GM23338 (cell line): ENCODE results near the gene MPV17. TPM values are rescaled to one million over a fixed set of nuclear protein-coding genes. Genes with fewer than 3 reads are reported as not detected.

Experiments used
- ATAC-seq: fragments of 200-7000 bp; cut with Tn5 transposase; 3 replicates; pipeline ENCODE4 v1.9.1; 2020
- DNase-seq: peaks from one replicate; pipeline ENCODE4 v3.0.0-alpha.2; 2015; ENCODE audit warnings: low spot score
- H2AFZ ChIP-seq: fragments of 200-600 bp; sonication (generic); 2 replicates; pipeline ENCODE4 v1.8.0; 2016; ENCODE audit warnings: antibody characterized with exemption, mild to moderate bottlenecking, moderate library complexity
- H3F3A ChIP-seq: fragments of 200-600 bp; sonication (generic); replicated peaks from 2 replicates; pipeline ENCODE4 v1.8.0; 2017; ENCODE audit warnings: antibody characterized with exemption, mixed run types, low read depth
- H3K27ac ChIP-seq: fragments of 200-600 bp; sonication (generic); 2 replicates; pipeline ENCODE4 v1.6.1; 2016; ENCODE audit warnings: low read depth
- H3K27me3 ChIP-seq: fragments of 200-600 bp; sonication (generic); 2 replicates; pipeline ENCODE4 v1.8.0; 2016; ENCODE audit warnings: mild to moderate bottlenecking, mixed run types, moderate library complexity; ENCODE audit not compliant: insufficient read depth
- H3K36me3 ChIP-seq: fragments of 200-600 bp; sonication (generic); 2 replicates; pipeline ENCODE4 v1.8.0; 2016; ENCODE audit warnings: mild to moderate bottlenecking; ENCODE audit not compliant: insufficient read depth
- H3K4me1 ChIP-seq: fragments of 200-600 bp; sonication (generic); 2 replicates; pipeline ENCODE4 v1.8.0; 2016; ENCODE audit warnings: mild to moderate bottlenecking, moderate library complexity; ENCODE audit not compliant: insufficient read depth
- H3K4me2 ChIP-seq: fragments of 200-600 bp; sonication (generic); 2 replicates; pipeline ENCODE4 v1.7.1; 2017; ENCODE audit warnings: mixed run types
- H3K4me3 ChIP-seq: fragments of 200-600 bp; sonication (generic); 2 replicates; pipeline ENCODE4 v1.6.1; 2016; ENCODE audit warnings: mixed run types
- H3K79me2 ChIP-seq: fragments of 200-600 bp; sonication (generic); replicated peaks from 2 replicates; pipeline ENCODE4 v1.8.0; 2017; ENCODE audit warnings: mild to moderate bottlenecking; ENCODE audit not compliant: insufficient read depth
- H3K9me2 ChIP-seq: fragments of 200-600 bp; sonication (generic); 2 replicates; pipeline ENCODE4 v1.8.0; 2017; ENCODE audit not compliant: insufficient read depth
- H4K20me1 ChIP-seq: fragments of 200-600 bp; sonication (generic); replicated peaks from 2 replicates; pipeline ENCODE4 v1.8.0; 2017; ENCODE audit warnings: mild to moderate bottlenecking; ENCODE audit not compliant: insufficient read depth
- H3K27ac Mint-ChIP-seq: 2 replicates; pipeline ENCODE4 v1.8.0; 2020; ENCODE audit warnings: inconsistent platforms, mild to moderate bottlenecking, moderate library complexity, mixed read lengths
- H3K27me3 Mint-ChIP-seq: 3 replicates; pipeline ENCODE4 v1.8.0; 2022; ENCODE audit warnings: low read depth, mild to moderate bottlenecking, moderate library complexity, mixed read lengths, inconsistent platforms; ENCODE audit not compliant: insufficient read depth, poor library complexity
- H3K36me3 Mint-ChIP-seq: 3 replicates; pipeline ENCODE4 v1.8.0; 2021; ENCODE audit warnings: low read depth, mild to moderate bottlenecking, inconsistent platforms, moderate library complexity, mixed read lengths
- H3K4me1 Mint-ChIP-seq: 3 replicates; pipeline ENCODE4 v1.8.0; 2020; ENCODE audit warnings: mild to moderate bottlenecking, inconsistent platforms, mixed read lengths
- H3K4me3 Mint-ChIP-seq: 3 replicates; pipeline ENCODE4 v1.8.0; 2021; ENCODE audit warnings: moderate library complexity, mild to moderate bottlenecking, inconsistent platforms, mixed read lengths
- H3K9me3 Mint-ChIP-seq: 3 replicates; pipeline ENCODE4 v1.8.0; 2020; ENCODE audit warnings: moderate library complexity, mild to moderate bottlenecking, inconsistent platforms, mixed read lengths
- CREB1 ChIP-seq: fragments of 250-450 bp; sonication (Bioruptor Pico); IDR thresholded peaks from 2 replicates; pipeline ENCODE4 v1.5.0; 2020; ENCODE audit warnings: low read depth, mild to moderate bottlenecking, moderate library complexity
- CTCF ChIP-seq, 2 experiments: fragments of 200-600 bp in 1 of 2; sonication (generic) in 1 of 2; conservative IDR thresholded peaks; 2 replicates each; pipeline versions ENCODE4 v1.5.1 to v1.6.1; 2016 to 2017; ENCODE audit warnings: antibody characterized with exemption in 2 of 2, low read depth in 2 of 2, mild to moderate bottlenecking in 2 of 2, moderate library complexity in 1 of 2
- ETS1 ChIP-seq: IDR thresholded peaks from 2 replicates; pipeline ENCODE4 v1.6.1; 2016; ENCODE audit warnings: antibody characterized with exemption
- EZH2 ChIP-seq: fragments of 200-600 bp; sonication (generic); IDR thresholded peaks from one replicate; pipeline ENCODE4 v1.8.0; 2017; ENCODE audit warnings: antibody characterized with exemption, mild to moderate bottlenecking, low read depth; ENCODE audit not compliant: unreplicated experiment
- EZH2phosphoT487 ChIP-seq: fragments of 200-600 bp; sonication (generic); IDR thresholded peaks from one replicate; pipeline ENCODE4 v1.8.1; 2018; ENCODE audit warnings: antibody characterized with exemption; ENCODE audit not compliant: unreplicated experiment
- JUNB ChIP-seq: IDR thresholded peaks from one replicate; pipeline ENCODE4 v1.6.1; 2016; ENCODE audit warnings: antibody characterized with exemption; ENCODE audit not compliant: unreplicated experiment
- NANOG ChIP-seq: IDR thresholded peaks from 2 replicates; pipeline ENCODE4 v1.6.1; 2016; ENCODE audit warnings: antibody characterized with exemption, borderline replicate concordance
- POLR2AphosphoS5 ChIP-seq: IDR thresholded peaks from 2 replicates; pipeline ENCODE4 v1.6.1; 2016; ENCODE audit warnings: antibody characterized with exemption, low read depth
- REST ChIP-seq: IDR thresholded peaks from one replicate; pipeline ENCODE4 v1.6.1; 2018; ENCODE audit warnings: antibody characterized with exemption; ENCODE audit not compliant: unreplicated experiment
- STAT1 ChIP-seq: IDR thresholded peaks from one replicate; pipeline ENCODE4 v1.6.1; 2016; ENCODE audit warnings: antibody characterized with exemption; ENCODE audit not compliant: unreplicated experiment
- ZNF114 ChIP-seq: fragments of 250-450 bp; sonication (Bioruptor Pico); IDR thresholded peaks from 2 replicates; pipeline ENCODE4 v1.5.0; 2020; ENCODE audit warnings: mild to moderate bottlenecking, moderate library complexity
- ZNF331 ChIP-seq: fragments of 250-450 bp; sonication (Bioruptor Pico); IDR thresholded peaks from 2 replicates; pipeline ENCODE4 v1.5.0; 2020; ENCODE audit warnings: low read depth, mild to moderate bottlenecking, moderate library complexity
- ZNF462 ChIP-seq: fragments of 250-450 bp; sonication (Bioruptor Pico); IDR thresholded peaks from 2 replicates; pipeline ENCODE4 v1.5.0; 2020; ENCODE audit warnings: mild to moderate bottlenecking, moderate library complexity
- polyA plus RNA-seq: library from polyadenylated mRNA; unstranded; fragments of >200 nt; fragmentation: Nextera tagmentation; extraction: Ambion mirVana; gene quantifications from 2 replicates; pipeline ENCODE4 v1.2.1, GENCODE V29; 2016
- total RNA-seq: library from RNA; depleted of rRNA; stranded (reverse); fragments of >200 nt; shearing (Covaris generic); gene quantifications from 2 replicates; pipeline ENCODE4 v1.2.3, GENCODE V29; 2014

MPV17 gene
- total and polyA plus RNA-seq, 2 experiments from 2014 or later = 52.5 to 94.2 TPM

DNA sequence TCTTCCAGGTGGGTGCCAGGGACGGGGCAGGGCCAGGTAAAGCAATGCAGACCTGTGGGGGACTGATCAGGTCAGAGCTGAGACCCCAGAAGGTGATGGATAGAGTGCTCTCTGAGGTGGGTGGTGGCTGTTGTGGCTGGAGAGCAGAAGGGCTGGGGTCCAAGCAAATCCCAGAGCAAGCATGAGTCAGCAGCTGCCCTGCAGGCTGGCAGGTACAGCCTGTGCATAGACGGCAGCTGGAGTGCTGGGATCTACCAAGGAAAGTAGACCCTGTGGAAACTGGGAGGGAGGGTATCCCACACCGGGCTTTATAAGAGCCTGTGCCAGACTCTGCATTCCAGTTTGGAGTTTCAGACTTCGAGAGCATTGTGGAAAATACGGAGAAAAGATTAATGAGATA is 40.0 kb downstream of the MPV17 start:
- peak overlapping the region; percentile 97 for H2AFZ ChIP-seq

More for the DNA sequence above, 40.0 kb downstream of the MPV17 start:
- H3K36me3 ChIP-seq = no peaks in the 10 kb centered on the region
- peak; percentile 52 for ATAC-seq
- peak overlapping the region; percentile 41; the same call in 1 of the 2 replicates for H3K4me3 ChIP-seq
- Mint-ChIP-seq H3K27ac (peak overlapping the region; percentile 86), H3K4me3 (peak overlapping the region; percentile 63), H3K36me3 (no peaks in the 10 kb centered on the region), H3K27me3 (peaks cover 21% of the 10 kb centered on the region), H3K4me1 (peaks cover 47% of the 10 kb centered on the region), H3K9me3 (no peaks in the 10 kb centered on the region)
- peaks cover 4% of the 10 kb centered on the region; the same call in 1 of the 2 replicates for H3K9me2 ChIP-seq
- peaks cover 27% of the 10 kb centered on the region for H3K4me1 ChIP-seq
- no peaks in the 10 kb centered on the region for H3K79me2 ChIP-seq
- no peaks in the 10 kb centered on the region for H4K20me1 ChIP-seq
- TF ChIP-seq CTCF (conservative IDR thresholded peaks at IDR 0.05; ENCODE audit: low read depth in 2 of 2) = no peak
- no peak for TF ChIP-seq CREB1 (CRISPR knock-in tag)
- TF ChIP-seq EZH2phosphoT487 = no peak
- TF ChIP-seq REST = no peak
- no peak for TF ChIP-seq NANOG
- no peak for TF ChIP-seq JUNB
- no peak for TF ChIP-seq ZNF462
- no peak for TF ChIP-seq ETS1
- TF ChIP-seq ZNF114 = no peak
- no peak for TF ChIP-seq STAT1
- no peak for TF ChIP-seq ZNF331
- TF ChIP-seq POLR2AphosphoS5 = no peak
- no peak for TF ChIP-seq EZH2
- H3K27me3 ChIP-seq = no peaks in the 10 kb centered on the region
- H3F3A ChIP-seq = peaks cover 13% of the 10 kb centered on the region
- DNase-seq = no peak
- H3K4me2 ChIP-seq = peak overlapping the region; percentile 76
- 0 out of 2 replicates have a peak overlapping the region, but pooled peaks have one; percentile 56 for H3K27ac ChIP-seq
